Measurements from ENCODE around the gene SLC39A6.
"Not testable (repeated sequence)": the region's sequence is repeated elsewhere in the genome, so short reads cannot be mapped to it uniquely, and the experiment has no call there.

SLC39A6 gene

DNA sequence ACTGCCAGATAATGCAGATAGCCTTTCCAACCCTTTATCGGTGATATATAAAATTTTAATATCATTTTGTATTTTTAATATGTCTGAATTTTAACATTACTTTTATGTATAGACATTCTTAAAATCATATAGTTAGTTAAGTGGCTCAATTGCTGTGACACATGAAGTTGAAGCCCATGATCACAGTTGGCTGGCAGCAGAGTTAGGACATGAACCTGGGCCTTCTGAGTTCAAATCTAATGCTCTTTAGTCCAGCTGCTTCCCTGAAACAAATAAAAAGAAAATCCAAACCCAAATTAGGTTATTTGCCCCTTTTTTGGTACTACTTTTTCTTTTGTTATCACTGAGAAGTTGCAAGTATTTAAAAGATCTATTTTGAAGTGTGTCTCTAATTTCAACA, 6.1 kb upstream of the SLC39A6 start:
- no peak for DNase-seq

DNA sequence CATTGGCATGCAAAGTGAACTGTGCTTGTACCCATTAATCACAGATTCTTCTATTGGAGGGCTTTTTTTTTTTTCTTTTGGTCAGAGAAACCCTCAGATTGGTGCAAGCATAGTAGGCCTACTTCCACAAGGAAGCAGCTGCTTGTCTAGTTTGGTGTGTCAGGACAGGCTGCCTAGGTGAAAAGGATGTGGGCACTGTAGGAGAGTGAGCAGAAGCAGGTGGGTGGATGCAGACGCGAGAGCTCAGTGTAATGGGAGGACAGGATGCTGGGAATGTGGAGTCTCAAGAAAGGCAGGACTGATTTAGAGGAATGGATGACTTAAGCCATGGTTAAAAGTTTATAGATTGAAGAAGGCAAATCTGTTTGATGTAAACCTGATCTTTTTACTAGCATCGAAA, 3.6 kb upstream of the SLC39A6 start:
- DNase-seq, result no peak

DNA sequence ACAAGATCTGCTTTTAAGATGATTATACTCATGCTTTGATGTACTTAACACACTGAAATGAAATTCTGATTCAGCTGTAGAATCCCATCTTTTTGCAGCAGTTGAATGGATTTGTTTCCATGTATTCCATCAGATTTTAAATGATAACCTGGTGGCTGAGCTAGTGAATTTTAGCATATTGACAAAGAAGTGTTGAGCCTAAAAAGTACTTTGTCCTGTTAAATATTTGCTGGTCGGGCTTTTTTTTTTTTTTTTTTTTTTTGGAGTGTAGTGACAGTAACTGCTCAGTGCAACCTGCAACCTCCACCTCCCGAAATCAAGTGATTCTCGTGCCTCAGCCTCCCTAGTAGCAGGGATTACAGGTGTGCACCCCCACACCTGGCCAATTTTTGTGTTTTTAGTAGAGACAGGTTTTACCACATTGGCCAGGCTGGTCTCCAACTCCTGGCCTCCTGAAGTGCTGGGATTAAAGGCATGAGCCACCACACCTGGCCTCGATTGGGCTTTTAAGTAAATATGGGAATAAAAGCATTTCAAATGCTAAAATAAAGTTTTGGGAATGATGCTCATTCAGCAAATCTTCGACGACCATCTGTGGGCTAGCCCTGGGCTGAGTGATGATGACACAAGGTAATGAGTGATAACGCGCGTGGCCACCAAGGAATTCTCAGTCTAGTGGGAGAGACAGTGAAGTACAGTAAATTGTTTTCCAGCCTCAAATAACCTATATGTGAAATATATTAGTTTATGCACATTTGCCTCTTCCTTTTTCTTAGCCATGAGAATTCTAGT, 2.7 kb upstream of the SLC39A6 start:
- no peak for DNase-seq

DNA sequence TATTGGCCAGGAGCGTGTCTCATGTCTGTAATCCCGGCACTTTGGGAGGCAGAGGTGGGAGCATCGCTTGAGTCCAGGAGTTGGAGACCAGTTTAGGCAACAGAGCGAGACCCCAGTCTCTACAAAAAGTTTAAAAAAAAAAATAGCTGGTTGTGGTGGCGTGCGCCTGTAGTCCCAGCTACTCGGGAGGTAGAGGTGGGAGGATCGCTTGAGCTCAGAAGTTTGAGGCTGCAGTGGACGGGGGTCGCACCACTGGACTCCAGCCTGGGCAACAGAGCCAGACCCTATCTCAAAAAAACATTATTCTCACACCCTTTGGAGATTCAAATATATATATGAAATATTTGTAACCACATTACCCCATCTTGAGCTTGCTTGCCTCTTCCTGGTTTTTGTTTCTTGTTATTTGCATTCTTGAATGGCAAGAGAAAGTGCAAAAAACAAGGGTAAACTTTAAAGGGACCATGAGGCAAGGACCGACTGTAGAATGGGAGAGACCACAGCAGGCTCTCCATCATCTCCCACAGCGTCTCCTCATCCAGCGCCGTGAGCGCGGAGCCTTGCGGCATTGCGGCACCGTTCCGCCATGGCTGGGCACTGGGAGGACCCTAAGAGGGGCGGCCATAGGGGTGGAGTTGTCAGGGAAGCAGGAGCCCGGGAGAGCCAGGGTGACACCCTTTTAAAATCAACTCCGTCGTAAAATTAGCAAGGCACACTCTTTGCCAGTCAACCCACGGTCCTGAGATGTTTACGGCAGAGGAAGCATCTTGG, 1.9 kb upstream of the SLC39A6 start:
- no peak for DNase-seq

DNA sequence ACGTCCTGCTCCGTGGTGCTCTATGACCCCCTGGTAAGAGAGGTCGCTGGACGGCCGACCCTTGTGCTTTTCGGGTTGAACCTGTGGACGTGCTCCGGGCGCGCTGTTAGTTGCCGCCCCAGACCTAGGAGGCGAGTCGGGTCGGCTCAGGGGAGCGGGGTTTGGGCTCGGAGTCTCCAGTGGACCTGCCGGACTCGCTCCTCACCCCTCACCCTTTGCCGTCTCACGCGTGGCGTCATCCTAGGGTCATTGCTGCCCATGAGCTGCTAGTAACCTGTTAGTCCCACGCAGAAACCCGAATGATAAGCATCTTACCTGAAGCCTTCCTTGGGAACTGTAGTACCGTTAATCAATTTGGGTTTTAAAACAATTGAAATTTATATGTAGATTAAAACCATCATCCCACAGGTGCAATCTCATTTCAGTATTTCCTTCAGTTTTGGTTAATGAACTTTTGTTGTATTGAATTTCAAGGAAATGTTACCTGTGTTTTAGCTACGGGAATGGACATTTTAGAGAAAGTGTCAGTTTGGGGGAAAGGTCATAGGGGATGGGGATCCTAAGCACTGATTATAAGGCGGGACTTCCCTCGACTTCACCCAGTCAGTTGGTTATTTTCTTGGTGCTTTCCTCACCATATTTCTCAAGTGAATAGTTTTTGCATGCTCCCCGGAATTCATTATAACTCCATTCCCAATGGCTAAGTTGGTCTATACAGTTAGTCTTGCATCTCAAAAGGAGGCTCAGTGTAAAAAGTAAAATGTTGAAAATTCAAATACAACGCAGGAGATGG, 1.1 kb upstream of the SLC39A6 start:
- no peak for DNase-seq

DNA sequence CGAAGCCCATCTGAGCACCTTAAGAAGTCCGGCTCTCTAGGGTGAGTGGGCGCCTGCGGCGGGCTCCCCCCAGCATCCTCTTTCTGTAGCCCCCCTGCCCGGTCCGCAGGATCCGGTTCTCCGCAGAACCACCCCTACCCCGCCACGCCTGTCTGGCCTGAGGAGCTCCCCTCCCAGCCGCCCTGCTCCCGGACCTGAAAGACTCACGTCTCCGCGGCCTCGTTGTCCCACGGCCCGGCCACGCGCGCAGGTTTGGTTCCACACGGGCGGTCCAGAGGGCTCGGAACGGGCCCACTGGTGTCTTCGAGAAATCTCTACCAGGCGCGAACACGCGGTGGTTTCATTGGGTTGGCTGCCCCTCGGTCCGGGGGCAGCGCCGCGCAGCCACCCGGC, 237 bp downstream of the SLC39A6 start:
- DNase-seq, result no peak

DNA sequence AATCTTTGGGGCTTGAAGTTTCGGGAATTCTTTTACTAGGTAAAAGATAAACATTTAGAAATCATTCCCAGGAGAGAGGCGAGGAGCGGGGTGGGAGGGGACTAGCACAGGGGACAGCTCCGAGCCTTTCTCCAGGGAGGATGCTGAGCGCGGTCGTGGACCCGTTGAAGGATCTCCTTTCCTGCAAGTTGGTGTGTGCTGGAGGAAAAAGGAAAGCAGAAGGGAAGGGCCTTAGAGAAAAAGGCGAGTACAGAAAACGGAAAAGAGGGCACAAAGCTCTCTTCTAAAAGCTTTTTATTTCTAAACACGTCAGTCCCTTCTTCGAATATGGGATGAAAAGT, 640 bp downstream of the SLC39A6 start:
- no peak for DNase-seq

DNA sequence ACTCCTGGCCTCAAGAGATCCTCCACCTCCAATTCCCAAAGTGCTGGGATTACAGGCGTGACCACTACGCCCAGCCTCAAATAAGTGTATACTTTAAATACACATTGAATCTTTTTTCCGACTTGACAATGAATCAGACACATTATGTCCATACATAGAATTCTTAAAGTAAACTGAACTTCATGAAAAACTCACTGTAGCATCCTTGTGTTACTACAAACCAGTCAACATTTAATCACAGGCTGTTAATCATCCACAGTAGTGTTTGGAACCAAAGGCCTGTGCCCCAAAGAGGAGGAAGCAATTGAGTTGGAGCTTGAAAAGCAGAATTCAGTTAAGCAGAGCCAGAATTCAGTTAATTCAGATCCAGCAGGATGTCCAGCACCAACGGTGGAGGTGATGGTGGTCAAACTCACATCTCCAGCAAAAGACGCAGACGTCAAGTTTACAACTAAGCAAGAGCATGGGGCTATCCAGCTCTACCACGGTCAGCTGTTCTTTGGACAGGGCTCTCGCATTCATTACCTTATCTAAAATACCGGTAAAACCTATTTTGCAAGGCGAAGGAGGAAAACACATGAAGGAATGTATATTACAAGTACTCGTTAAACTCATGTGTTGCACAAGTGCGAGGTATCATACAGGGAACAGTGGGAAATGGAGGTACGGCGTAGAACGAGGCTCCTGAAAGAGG, 1.2 kb downstream of the SLC39A6 start:
- no peak for DNase-seq

DNA sequence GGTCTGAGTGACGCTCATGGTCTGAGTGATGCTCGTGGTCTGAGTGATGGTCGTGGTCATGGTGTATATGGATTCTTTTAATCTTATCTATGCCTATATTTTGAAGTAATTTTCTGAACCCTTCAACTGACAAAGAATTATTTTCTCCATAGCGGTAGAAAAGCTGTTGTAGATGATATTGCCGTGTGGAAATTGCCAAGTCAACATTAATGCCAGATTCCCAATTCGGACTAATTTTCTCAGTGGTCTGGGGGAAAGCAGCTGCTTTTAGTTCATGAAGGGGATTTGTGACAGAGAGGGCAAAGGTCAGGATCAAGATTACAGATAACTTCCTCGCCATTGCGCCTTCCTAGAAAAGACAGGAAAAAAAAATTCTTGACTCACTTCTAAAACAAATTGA, 2.5 kb downstream of the SLC39A6 start:
- DNase-seq, result no peak

DNA sequence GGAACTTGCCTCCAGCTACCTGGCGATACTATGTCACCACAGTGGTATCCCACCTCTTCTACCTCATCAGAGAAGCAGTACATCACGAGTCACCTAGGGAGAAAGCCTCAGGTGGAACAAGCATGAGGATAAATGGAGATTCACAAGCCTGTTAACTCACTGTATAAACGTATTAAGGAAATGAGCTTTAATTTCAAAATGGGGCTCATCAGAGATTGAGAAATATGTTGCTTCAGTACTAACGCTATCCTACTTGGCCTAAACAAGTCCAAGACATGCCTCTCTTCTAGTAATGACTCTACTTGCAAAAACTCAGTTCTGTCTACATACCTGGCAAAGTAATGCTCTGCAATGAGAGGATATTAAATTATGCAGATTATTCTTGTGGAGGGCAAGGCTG, 4.3 kb downstream of the SLC39A6 start:
- DNase-seq, result no peak

DNA sequence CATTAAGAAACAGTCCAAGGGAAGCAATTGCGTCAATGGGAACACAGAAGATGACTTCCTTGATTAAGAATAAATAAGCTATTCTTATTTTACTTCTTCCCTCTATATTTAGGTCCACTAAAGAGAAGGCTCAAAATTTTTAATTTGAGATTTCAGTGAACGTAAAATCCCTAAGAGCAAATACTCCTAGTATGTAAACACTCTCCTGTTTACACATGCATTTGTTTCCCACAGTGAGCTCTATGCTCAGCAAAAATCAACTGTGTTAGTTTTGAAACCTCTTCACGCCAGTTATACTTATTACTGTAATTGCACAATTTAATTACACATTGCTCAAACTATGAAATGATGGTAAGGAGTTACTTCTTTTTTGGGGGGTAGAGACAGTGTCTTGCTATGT, 8.8 kb downstream of the SLC39A6 start:
- no peak for DNase-seq

DNA sequence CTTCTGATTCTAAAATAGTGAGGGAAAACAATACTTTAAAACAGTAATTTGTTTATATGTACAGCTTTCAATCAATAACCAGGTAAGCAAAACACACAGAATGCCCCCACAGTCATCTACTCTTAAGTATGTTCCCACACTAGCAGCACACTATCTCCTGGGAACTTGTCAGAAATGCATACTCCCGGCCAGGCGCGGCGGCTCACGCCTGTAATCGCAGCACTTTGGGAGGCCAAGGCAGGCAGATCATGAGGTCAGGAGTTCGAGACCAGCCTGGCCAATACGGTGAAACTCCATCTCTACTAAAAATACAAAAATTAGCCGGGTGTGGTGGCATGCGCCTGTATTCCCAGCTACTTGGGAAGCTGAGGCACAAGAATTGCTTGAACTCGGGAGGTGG, 12.4 kb downstream of the SLC39A6 start:
- not testable (repeated sequence) for DNase-seq

DNA sequence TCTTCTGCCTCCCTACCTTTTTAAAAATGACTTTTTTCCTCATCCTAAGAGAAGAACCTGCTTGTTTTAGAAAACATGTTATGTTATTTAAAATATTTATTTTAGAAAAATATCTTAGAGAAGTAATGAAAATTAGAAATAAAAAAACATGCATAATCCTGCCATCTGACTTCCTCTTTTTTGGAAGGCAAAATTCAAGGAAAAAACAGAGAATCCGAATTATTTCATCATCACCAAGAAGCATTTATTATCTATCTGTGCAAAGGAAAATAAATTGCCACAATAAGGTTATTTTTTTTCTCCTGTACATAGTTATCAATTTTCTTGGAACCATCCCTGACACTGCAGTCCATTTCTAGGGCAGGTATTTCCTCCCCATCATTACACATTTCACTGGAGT, 14.4 kb downstream of the SLC39A6 start:
- DNase-seq, result no peak

DNA sequence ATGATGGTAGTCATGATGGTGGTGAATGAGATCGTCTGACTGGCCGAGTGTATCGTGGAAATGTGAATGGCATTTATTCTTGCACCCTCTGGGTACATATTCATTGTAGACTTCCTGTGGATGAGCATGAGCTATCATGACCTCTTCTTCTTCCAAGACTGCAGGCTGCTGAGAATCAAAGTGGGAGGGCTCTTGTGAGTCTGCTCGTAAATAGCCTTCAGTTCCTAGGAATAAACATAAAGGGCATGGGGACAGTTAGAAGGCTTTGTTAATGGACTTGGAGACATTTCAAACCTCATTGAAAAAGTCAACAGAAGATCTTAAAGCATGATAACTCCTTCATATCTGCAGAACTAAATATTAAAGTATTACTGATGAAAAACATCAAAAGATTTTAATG, 14.9 kb downstream of the SLC39A6 start:
- no peak for DNase-seq

DNA sequence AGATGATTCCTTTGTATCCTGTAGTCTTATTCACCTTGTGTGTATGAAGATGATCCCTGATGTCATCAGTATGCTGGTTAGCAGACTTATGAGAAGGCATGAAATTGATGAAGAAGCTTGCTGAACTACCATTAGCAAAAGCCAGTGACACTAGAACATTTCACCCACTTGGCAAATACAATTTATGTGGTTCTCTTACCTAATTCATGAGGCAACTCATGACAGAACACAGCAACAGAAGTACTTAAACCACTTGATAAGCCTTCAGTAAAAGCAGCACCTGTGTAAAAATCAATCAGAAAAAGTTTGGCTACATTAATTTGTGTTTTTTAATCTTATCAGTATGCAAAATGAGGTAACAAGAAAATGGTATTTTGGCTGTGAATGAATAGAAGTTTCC, 16.8 kb downstream of the SLC39A6 start:
- no peak for DNase-seq

DNA sequence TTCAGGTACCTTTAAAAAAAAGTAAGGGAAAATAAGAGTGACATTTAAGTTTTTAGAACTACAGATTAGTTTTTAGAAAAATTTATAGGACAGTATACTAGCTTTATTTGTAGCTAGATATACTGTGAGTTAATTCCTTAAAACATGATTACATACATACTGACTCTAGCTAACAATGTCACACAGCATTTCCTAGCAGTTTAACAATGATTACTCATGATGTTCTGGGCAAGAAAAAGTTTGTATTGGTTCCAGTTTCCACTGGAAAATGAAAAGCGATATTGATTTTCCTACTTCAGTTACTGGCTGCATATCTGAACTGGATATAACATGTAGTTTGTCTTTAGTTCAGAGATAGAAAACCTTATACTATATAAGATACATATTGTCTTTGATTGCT, 19.4 kb downstream of the SLC39A6 start:
- no peak for DNase-seq

DNA sequence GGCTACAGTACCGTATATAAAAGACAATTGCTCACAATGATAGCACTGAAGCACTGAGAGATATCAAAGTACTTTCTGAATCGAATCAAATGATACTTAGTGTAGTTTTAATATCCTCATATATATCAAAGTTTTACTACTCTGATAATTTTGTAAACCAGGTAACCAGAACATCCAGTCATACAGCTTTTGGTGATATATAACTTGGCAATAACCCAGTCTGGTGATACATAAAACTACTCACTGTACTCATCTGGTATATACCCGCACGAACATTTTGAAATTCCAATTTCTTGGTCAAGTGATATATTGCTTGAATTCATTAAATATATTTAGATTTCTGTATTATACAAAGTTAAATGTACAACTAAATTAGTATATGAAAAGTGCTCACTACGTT, 20.5 kb downstream of the SLC39A6 start:
- DNase-seq, result no peak

DNA sequence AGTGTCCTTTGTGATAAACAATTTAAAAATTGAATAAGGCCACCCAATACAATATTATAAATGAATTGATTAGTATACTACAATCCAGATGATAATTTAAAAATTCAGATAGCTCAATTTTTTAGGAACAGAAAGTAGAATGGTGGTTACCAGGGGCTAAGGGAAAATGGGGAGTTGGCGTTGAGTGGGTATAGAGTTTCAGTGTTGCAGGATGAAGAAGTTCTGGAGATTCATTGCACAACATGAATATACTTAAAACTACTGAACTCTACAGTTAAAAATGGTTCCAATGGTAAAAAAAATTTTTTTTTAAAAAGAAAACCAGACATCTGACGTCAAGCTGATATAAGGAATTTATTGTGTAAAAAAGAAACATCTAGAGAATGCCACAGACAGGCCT, 20.9 kb downstream of the SLC39A6 start:
- DNase-seq, result no peak

DNA sequence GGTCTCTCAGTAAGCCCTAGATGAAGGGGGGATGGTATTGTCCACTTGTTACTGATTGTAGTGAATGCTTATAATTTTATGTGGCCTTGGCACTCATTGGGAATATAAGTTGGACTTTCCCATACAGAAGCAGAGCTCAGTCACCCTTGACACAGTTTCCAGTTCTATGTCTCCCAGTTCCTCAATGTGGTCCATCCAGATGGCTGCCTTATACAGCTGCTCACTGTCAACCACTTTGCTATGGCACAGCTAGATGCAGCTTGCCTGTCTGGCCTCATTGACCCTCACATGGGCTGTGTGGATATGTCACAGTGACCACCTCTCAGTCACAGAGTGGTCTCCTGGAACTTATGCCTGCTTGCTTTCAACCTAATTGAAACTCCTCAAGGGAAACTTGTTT, 21.7 kb downstream of the SLC39A6 start:
- no peak for DNase-seq

DNA sequence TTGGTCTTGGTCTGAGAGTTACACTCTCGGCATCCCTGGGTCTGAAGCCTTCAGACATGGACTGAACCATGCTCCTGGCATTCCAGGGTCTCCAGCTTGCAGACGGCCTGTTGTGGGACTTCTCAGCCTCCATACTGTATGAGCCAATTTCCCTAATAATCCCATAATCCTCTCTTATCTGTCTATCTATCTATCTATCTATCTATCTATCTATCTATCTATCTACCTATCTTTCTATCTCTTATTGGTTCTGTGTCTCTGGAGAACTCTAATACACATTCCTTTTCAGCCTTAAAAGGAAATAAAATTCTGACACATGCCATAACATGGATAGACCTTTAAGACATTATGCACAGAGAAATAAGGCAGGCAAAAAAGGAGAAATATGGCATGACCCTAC, 24.4 kb downstream of the SLC39A6 start:
- DNase-seq, result no peak

DNA sequence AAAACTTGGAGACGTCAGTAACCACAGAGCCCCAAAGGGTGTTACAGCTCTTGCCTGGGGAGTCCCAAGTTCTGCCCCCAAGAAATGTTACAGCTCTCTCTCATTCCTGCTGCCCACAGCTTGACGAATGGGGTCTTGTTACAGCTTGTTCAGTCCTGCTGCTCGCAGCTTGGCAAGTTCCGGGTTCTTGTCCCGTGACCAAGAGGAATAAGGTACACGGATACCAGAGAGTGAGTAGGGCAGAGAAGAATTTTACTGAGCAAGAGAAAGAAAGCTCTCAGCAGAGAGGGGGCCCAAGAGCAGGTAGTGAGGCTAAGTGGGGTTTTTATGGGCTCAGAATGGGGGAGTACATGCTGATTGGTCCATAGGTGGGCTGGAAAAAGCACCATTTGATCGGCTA, 27.2 kb downstream of the SLC39A6 start:
- DNase-seq, result no peak

DNA sequence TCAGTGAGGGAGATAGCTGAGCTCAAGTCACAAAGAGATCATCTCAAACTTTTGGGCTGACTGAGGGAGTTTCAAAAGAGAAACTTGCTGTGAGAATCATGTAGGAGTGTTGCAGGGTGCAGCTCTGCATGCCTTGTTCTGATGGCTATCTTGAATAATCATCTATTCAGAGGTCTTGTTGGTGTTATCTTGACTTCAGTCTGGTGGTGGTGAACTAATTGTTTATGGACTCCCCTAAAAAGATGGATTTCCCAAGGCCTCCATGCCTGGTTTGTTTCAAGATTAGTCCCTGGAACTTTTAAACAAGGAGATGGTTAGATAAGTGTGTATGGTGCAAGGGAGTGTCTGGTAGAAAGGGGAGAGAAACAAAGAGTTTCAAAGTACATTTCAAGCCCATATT, 29.8 kb downstream of the SLC39A6 start:
- DNase-seq, result no peak

DNA sequence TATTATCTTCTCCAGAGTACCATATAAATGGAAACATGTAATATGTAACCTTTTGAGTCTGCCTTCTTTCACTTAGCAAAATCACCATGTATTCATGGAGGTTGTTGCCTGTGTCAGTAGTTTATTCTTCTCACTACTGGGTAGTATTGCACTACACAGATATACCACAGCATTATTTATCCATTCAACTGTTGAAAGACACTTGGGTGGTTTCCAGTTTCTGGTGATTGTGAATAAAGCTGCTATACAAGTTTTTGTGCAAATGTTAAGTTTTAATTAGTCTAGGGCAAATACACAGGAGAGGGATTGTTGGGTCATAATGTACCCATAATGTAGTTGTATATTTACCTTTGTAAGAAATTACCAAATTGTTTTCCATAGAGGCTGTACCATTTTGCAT, 32.2 kb downstream of the SLC39A6 start:
- DNase-seq, result no peak
